ENCODE results near the gene PPP2R2D.
"Not testable (repeated sequence)": the region's sequence is repeated elsewhere in the genome, so short reads cannot be mapped to it uniquely, and the experiment has no call there.

The PPP2R2D gene

DNA sequence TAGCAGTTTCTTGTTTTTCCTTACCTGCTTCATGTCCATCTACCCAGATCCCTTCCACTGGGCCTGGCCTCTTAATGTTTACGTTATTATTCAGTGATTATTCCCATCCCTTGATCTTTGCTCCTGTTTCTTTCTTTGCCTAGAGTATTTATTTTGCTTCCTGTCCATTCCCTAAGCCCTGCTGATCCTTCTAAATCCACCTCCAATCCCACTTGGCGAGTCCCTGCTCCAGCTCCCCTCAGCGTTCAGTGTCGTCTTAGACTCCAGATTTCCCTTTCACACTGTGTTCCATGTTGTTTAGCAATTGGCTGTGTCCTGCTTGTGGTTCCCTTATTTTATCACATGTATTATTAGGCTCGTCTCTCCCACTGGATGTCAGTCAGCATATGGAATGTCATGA lies 7.3 kb downstream of the PPP2R2D start:
- peak; percentile 47 for DNase-seq (ENCODE audit: low spot score)

DNA sequence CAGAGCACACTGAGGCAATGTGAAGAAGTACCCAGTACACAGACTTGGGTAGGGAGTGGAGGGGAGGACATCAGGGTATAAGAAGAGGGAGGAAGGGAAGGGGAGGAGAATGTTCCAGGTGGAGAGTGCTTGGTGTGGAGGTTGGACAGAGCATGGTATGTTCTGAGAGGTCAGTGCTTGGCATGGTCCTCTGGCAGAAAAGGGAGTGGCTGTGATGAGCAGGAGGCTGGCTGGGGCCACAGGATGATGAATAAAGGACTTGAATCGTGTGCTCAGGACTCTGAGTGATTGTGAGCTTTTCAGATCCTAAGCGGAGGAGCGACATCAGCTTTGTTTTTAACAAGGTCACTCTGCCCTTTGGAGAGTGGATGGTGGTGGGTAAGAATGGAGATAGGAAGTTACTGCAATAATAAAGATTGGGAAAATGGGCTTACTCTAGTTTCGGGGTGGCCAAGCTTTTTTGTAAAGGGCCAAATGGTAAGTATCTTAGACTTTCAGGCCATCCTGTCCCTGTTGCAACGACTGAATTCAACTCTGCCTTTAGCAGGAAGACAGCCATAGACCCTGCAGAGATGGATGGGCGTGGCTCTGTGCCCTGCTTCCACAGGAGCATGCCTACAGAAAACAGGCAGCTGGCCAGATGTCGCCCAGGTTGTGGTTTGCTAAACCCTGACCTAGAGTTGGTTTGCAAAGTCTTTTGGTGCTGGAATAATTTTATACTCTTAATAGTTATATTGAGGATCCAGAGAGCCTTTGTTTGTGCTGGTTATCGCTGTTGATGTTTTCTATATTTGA lies 8.4 kb downstream of the PPP2R2D start:
- DNase-seq (ENCODE audit: low spot score): no peak

DNA sequence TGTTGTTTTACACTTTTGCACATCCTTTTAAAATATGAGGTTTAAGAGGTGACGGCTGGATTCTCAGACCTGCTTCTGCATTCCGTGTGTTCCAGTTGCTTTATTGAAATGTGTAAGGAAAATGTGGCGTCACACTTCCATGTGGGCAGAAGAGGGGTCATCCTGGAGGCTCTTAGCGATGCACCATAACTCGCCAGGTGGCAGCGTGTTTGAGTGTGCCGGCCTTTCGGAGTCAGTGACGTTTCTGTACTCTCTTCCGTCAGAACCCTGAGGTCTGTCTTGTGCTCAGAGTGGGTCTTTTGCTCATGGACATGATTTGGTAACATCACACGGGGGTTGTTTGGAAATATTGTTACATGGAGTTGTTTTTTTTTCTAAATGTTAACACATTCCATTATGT lies 9.1 kb downstream of the PPP2R2D start:
- no peak for DNase-seq (ENCODE audit: low spot score)

DNA sequence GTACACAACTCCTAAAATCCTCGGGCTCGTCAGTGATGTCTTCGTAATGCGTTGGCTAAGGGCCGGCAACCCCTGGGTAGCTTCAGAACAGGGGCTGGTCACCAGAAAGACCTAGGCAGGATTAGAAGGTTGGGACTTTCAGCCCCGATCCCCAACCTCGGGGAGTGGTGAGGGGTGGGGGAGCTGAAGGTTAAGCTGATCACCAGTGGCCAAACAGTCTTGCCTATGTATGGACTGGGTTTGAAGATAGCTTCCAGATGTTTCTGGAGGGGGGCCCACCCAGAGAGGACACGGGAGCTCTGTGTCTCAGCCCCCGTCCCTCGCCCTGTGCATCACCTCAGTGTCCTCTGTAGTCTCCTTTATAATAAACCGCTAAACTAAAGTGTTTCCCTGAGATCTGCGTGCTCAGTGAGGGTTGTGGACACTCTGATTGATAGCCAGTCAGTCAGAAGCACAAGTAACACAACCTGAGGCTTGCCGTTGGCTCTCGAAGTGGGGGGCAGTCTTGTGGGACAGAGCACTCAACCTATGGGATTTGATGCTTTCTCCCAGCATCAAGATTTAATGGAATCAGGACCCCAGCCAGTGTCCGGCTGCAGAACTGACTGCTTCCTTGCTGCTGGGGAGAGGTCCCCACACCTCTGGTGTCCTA lies 10.0 kb downstream of the PPP2R2D start:
- DNase-seq (ENCODE audit: low spot score): no peak

DNA sequence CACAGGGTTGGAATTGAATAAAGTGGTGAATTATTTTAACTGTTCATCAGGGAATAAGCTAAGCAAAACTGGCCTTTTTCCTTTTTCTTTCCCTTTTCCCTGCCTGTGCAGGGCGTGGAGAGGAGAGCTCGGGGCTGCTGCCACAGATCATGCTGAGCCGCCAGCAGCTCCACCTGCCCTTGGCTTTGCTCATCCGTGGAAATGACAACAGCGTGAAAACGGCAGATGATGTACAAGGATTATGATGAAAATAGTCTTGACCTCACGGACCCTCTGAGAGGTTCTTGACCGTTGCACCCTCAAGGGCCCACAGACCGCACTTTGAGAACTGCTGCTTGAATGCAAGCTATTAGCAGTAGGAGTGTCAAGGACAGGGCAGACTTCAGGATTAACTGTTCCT lies 10.6 kb downstream of the PPP2R2D start:
- no peak for DNase-seq (ENCODE audit: low spot score)

DNA sequence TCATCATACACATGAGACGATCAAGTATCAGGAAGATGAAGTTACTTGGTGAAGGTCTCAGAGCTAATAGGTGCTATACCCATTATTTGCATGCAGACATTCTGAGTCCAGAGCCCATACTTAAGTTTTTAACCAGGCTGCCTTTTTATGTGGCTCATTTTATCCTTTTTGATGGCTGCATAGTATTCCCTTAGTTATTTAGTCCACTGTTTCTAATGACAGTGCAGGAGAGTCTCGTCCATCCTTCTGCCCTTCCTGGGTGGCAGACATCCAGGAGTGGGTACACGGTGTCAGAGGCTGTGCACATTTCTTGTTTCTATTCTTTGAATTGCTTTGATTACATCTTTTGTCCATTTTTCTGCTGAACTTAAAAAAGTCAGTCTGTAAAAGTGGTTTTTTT lies 11.8 kb downstream of the PPP2R2D start:
- DNase-seq (ENCODE audit: low spot score): no peak

DNA sequence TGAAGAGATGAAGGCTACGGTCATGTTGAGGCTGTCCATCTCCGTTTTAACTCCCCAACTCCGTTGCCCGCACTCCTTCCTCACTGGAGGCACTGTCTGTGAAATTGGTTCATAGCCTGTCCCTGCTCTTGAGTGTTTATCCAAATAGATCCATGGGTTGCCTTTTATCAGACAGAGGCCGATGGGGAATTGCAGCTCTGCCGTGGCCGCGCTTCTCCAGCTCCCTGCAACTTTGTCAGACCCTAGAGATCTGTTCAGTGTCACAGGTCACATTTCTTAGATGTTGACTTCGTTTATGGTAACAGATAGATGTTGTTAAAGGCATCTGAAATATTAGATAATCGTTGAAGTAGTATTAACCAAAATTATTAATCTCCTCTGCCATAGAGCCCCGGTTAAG lies 14.7 kb downstream of the PPP2R2D start:
- DNase-seq (ENCODE audit: low spot score): no peak

DNA sequence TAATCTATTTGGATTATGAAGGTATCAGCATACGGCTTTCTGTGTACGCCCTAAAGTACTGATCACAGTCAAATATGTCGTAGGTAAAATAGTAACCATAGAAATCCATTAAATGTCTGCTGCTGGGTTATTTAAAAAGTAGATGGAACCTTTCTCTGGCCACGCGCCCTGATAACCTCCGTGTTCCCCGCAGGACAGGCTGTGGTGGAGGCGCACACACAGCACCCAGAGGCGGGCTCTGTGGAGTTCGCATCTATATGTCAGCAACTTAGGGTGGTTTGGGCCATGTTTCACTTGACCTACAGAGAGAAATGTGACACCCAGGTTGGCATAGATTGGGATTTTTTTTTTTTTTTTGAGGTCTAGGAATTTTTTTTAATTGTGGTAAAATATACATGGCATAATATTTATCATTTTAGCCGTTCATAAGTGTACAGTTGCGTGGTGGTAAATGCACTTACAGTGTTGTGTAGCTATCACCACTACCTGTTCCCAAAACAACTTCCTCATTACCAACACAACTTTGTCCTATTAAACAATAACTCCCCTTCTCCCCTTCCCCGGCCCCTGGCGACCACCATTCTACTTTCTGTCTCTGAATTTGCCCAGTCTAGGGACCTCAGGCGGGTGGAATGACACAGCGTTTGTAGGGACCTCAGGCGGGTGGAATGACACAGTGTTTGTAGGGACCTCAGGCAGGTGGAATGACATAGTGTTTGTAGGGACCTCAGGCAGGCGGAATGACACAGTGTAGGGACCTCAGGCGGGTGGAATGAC lies 15.4 kb downstream of the PPP2R2D start:
- no peak for DNase-seq (ENCODE audit: low spot score)

DNA sequence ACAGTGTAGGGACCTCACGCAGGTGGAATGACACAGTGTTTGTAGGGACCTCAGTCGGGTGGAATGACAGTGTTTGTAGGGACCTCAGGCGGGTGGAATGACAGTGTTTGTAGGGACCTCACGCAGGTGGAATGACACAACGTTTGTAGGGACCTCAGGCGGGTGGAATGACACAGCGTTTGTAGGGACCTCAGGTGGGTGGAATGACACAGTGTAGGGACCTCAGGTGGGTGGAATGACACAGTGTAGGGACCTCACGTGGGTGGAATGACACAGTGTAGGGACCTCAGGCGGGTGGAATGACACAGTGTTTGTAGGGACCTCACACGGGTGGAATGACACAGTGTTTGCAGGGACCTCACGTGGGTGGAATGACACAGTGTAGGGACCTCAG lies 16.0 kb downstream of the PPP2R2D start:
- not testable (repeated sequence) for DNase-seq (ENCODE audit: low spot score)

DNA sequence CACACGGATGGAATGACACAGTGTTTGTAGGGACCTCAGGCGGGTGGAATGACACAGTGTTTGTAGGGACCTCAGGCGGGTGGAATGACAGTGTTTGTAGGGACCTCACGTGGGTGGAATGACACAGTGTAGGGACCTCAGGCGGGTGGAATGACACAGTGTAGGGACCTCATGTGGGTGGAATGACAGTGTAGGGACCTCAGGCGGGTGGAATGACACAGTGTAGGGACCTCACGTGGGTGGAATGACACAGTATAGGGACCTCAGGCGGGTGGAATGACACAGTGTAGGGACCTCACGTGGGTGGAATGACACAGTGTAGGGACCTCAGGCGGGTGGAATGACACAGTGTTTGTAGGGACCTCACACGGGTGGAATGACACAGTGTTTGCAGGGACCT lies 16.7 kb downstream of the PPP2R2D start:
- DNase-seq (ENCODE audit: low spot score): not testable (repeated sequence)

DNA sequence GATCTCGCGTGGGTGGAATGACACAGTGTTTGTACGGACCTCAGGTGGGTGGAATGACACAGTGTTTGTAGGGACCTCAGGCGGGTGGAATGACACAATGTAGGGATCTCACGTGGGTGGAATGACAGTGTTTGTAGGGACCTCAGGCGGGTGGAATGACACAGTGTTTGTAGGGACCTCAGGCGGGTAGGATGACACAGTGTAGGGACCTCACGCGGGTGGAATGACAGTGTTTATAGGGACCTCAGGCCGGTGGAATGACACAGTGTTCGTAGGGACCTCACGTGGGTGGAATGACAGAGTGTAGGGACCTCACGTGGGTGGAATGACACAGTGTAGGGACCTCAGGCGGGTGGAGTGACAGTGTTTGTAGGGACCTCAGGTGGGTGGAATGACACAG lies 18.7 kb downstream of the PPP2R2D start:
- not testable (repeated sequence) for DNase-seq (ENCODE audit: low spot score)

DNA sequence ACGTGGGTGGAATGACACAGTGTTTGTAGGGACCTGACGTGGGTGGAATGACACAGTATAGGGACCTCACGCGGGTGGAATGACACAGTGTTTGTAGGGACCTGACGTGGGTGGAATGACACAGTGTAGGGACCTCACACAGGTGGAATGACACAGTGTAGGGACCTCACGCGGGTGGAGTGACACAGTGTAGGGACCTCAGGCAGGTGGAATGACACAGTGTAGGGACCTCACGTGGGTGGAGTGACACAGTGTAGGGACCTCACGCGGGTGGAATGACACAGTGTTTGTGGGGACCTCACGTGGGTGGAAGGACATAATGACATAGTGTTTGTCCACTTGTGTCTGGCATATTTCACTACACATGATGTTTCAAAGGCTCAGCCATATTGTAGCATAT lies 19.3 kb downstream of the PPP2R2D start:
- no peak for DNase-seq (ENCODE audit: low spot score)

DNA sequence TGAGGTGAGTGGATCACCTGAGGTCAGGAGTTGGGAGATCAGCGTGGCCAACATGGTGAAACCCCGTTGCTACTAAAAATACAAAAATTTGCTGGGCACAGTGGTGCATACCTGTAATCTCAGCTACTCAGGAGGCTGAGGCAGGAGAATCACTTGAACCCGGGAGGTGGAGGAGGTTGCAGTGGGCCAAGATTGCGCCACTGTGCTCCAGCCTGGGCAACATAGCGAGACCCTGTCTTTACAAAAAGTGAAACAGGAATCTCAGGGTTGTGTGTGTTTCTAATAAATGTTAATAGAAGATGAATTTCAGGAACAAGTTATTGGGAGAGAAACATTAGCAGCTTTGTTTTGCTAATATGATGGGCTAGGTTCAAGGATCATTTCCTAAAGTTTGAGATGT lies 19.9 kb downstream of the PPP2R2D start:
- DNase-seq (ENCODE audit: low spot score): no peak

DNA sequence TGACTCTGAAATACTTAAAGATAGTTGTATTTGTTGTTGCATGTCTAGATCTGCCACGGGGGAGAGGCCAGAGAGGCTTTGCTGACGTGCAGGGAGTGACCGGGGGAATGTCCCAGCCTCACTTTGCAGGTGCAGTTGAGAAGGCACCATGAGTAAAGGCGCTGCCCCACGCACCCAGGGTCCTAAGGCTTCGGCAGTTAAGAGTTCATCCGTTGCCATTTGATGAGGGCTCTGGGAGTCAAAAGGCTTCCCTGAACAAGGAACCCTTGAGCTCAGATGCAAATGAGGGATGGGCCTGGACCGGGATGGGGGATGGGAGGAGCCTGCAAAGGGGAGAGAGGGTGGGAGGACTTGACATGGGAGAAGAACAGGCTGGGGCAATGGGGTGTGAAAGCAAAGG lies 20.4 kb downstream of the PPP2R2D start:
- DNase-seq (ENCODE audit: low spot score): no peak

DNA sequence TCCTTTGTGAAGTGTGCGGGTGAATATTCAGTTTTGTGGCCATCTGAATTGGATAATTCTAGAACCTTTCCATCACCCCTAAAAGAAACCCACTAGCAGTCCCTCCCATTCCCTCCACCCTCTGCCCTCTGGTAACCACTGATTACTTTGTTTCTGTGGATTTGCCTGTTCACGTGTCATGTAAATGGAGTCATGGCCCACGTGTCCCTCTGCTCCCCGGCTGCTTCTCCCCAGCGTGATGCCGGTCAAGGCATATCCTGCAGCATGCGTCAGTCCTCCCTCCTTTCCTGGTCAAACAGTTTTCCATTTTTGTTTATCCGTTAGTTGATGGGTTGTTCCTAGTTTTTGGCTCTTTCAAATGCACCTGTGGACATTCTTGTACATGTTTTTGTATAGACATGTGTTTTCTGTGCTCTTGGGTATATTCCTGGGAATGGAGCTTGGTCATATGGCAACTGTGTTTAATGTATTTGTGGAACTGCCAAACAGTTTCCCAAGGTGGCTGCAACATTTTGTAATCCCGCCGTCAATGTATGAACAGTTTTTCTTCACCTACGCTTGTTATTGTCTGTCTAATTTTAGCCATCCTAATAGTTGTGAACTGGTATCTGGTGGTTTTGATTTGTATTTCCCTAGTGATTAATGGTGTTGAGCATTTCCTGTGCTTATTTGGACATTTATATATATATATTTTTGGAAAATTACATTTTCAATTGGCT lies 22.4 kb downstream of the PPP2R2D start:
- DNase-seq (ENCODE audit: low spot score): no peak

DNA sequence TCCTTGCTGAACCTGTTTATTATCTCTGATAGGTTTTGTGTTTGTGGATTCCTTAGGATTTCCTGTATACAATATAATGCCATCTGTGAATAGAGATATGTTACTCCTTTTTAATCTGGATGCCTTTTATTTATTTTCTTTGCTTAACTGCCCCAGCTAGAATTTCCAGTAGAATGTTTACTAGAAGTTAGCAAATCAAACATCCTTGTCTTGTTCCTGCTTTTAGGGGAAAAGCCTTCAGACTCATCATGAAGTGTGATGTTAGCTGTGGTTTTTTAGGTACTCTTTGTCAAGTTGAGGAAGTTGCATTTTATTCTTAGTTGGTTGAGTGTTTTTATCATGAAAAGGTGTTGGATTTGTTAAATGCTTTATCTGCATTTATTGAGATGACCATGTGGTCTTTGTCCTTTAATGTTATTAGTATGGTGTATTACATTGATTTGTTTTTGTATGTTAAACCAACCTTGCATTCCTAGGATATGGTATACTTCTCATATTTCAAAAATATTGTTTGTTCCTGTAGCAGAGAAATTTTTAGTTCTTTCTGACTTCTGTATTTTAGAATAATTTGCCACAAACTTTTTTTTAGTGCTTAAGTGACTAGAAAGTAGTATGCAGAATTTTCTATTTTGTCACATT lies 24.3 kb downstream of the PPP2R2D start:
- no peak for DNase-seq (ENCODE audit: low spot score)

DNA sequence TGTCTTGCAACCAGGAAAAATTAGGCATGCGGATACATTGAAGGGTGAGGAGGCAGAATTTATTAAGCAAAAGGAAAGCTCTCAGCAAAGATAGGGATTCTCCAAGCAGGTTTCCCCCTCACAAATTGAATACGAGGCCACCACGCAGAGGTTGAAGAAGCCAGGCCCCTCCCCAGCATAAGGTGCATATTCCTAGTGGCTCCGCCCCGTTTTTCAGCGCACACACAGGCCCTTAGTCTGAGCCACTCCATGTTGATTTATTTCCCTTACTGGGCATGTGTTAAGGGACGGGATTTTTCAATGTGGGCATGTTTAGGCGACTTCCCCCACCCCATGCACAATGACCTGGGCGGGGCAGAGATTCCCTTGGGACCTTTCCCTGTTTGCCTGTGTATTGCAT lies 24.9 kb downstream of the PPP2R2D start:
- DNase-seq (ENCODE audit: low spot score): no peak

DNA sequence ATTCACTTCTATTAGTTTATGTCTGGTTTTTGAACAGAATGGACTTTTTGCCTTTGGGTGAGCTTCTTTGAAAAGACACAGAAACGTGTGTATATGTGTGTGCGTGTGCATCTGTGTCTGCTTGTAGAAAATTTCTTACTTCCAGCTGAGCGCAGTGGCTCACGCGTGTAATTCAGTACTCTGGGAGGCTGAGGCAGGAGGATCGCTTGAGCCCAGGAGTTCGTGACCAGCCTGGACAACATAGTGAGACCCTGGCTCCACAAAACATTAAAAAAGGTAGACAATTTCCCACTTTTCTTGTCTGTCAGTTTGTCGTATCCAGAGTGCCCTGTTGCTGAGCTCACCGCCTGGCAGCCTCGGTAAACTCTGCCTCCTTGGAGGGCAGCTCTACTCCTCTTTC lies 25.4 kb downstream of the PPP2R2D start:
- no peak for DNase-seq (ENCODE audit: low spot score)

DNA sequence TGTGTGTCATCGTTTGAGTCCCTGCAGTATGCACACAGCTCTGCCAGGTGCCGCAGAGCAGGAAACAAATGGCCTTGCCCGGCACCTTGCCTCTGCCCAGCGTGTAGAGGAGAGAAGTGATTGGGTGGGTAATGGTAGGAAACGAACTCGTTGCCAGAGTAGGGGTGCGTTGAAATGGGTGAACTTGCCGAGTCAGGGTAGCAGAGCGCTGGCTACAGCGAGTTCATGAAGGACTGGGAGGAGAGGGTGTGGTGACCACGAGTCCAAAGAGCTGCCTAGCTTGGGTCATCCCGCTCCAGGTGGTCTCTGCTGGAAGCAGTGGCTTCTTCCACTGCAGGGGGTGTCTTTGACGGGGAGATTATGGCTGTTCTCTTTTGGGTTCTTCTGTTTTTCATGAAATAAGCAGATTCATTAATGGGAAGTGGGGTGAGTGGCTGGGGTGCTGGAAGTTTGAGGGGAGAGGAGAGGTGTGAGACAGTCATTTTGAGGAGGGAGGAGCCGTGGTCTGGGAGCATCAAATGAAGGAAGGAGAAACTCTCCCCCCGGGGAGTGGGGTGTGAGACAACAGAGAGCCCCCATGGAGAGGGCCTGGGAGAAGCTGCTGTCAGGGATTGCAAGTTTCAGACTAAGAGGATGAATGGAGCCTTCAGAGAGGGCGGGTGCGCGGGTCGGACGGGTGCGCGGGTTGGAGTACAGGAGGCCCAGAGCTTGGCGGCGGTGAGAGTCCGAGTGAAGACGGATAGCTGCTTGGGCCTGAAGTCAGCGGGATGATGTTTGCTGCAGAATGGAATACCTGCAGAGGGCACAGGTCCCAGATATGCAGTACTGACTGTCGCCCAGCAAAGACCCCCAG lies 26.2 kb downstream of the PPP2R2D start:
- no peak for DNase-seq (ENCODE audit: low spot score)

DNA sequence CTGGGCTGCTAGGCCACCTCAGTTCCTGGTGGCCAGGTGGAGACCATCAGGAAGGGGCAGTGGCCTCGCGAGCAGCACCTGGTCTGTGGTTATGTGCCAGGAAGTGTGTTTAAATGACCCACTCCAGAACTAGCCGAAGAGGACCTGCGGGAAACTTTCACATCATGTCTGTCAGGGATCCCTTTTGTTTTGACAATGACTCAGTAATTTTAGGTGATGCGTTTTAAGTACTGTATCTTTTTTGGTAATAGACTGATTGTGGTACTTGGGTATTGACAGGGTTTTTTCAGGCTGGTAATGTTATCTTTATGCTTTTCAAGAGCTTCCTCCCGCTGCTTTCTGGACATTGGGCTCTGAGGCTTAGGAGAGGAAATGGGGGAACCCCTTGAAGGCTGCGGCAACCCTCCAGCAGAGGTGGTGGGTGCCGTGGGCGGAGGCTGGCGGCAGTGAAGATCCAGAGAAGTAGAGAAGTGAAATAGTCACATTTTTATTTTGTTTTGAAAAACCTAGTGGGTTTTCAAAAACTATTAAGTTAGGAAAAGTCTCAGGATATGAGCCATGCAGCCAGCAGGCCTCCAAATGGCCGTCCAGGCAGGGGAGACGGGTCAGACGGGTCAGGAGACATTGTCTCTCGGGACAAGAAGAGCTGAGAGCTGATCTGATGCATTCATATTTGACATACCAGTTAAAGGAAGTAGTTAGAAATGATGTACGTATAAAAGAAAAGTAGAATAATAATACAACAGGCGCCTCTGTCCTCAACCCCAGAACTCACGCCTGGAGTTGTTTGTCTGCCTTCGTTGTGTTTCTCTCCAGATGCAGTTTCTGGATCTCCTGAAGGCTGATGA lies 27.7 kb downstream of the PPP2R2D start:
- DNase-seq (ENCODE audit: low spot score): no peak

Data from D341Med (cell line).